Lower leg skin (tissue), 4 donors: ENCODE data around the gene SNX30. TPM values are rescaled to one million over a fixed set of nuclear protein-coding genes. Genes with fewer than 3 reads are reported as not detected.

Experiments used
- DNase-seq, 2 donors: peaks; one replicate each; pipeline ENCODE4 v3.0.0-alpha.2; 2019; ENCODE audit warnings: low spot score in 2 of 2
- H3K4me3 ChIP-seq: fragments of 200-600 bp; sonication (generic); 2 replicates; pipeline ENCODE4 v1.5.1; 2017; ENCODE audit warnings: mild to moderate bottlenecking, low read depth; ENCODE audit not compliant: poor library complexity, severe bottlenecking
- CTCF ChIP-seq, 3 donors: fragments of 450-650 bp; IDR thresholded peaks; one replicate each; pipeline ENCODE4 v1.5.1; 2016; ENCODE audit warnings: antibody characterized with exemption in 3 of 3, mild to moderate bottlenecking in 3 of 3, moderate library complexity in 2 of 3
- POLR2A ChIP-seq, 2 donors: fragments of 450-650 bp; IDR thresholded peaks; one replicate each; pipeline ENCODE4 v1.6.1; 2016 to 2017; ENCODE audit warnings: antibody characterized with exemption in 2 of 2, mild to moderate bottlenecking in 1 of 2, moderate library complexity in 1 of 2
- WGBS, 2 donors: methylation state at CpG; one replicate each; pipeline ENCODE4 v1.1.5; 2018; 5-methylcytosine and 5-hydroxymethylcytosine counted together
- intact Hi-C: fragments of 100-400 bp; cut with DNase I; formaldehyde crosslinking; loops from one replicate; pipeline ENCODE4 v1.15.0; 2023; ENCODE audit warnings: low total_unique reads
- total RNA-seq, 4 donors: library from RNA; depleted of rRNA; stranded (reverse); fragments of >200 nt; gene quantifications; one replicate each; pipeline ENCODE4 v1.1.0, GENCODE V29; 2016

The SNX30 gene
- total RNA-seq: 10 to 100 TPM in 3 of 4 donors, 1 to 10 TPM in 1; 7.6 to 16.5 (median 13.0) TPM

- peak within 1 kb of the TSS; percentile 83 for H3K4me3 ChIP-seq
- TF ChIP-seq POLR2A (IDR thresholded peaks at IDR 0.05) (no peak), CTCF (IDR thresholded peaks at IDR 0.05) (peak in 1 of 3 donors; percentile 29)
- DNase-seq: peak; percentile 81 to 97
- intact Hi-C loops: no loop called here
- WGBS, 2 donors: 5 to 9% methylated on average over 35 to 43 of the region's 49 CpGs
Observed at GRCh38 chr9:112750016-112750763, at the start of gene SNX30. Gene SNX30 (plus strand): TSS chr9:112750760. CDS start chr9:112751002, 242 bp downstream.

GRCh38 chr9:112703304-112703703 is 47.3 kb upstream of the SNX30 start:
- TF ChIP-seq CTCF (IDR thresholded peaks at IDR 0.05): no peak
- no peak for TF ChIP-seq POLR2A (IDR thresholded peaks at IDR 0.05)
- intact Hi-C loops: no loop called here
- WGBS, 2 donors: 76 to 81% methylated on average over 2 of the region's 2 CpGs
- no peak for DNase-seq
- H3K4me3 ChIP-seq: no peak overlapping the region

GRCh38 chr9:112705768-112706427 is 44.7 kb upstream of the SNX30 start:
- WGBS, 2 donors: 39 to 53% methylated on average over 6 of the region's 6 CpGs
- H3K4me3 ChIP-seq: no peak overlapping the region
- intact Hi-C loops: no loop called here
- TF ChIP-seq CTCF (IDR thresholded peaks at IDR 0.05): no peak
- DNase-seq: no peak

- H3K4me3 ChIP-seq: no peak overlapping the region
- WGBS, 2 donors: 79 to 80% methylated on average over 7 of the region's 7 CpGs
- intact Hi-C loops: no loop called here
- DNase-seq: no peak
- TF ChIP-seq CTCF (IDR thresholded peaks at IDR 0.05): no peak
- no peak for TF ChIP-seq POLR2A (IDR thresholded peaks at IDR 0.05)
Observed at GRCh38 chr9:112711050-112711689, 39.4 kb upstream of the SNX30 start.

- no peak for DNase-seq
- intact Hi-C loops: no loop called here
- TF ChIP-seq CTCF (IDR thresholded peaks at IDR 0.05): no peak
- TF ChIP-seq POLR2A (IDR thresholded peaks at IDR 0.05): no peak
- WGBS, 2 donors: 97 to 98% methylated on average over 3 of the region's 3 CpGs
- H3K4me3 ChIP-seq: no peak overlapping the region
Observed at GRCh38 chr9:112712678-112713077, 37.9 kb upstream of the SNX30 start.
